GM23338 (cell line): ENCODE measurements around the gene DHX32.
"Not testable (repeated sequence)": the region's sequence is repeated elsewhere in the genome, so short reads cannot be mapped to it uniquely, and the experiment has no call there.

ENCODE experiments used
- CREB1 ChIP-seq: fragments of 250-450 bp; sonication (Bioruptor Pico); IDR thresholded peaks from 2 replicates; pipeline ENCODE4 v1.5.0; 2020; ENCODE audit warnings: low read depth, mild to moderate bottlenecking, moderate library complexity
- CTCF ChIP-seq, 2 experiments: fragments of 200-600 bp in 1 of 2; sonication (generic) in 1 of 2; conservative IDR thresholded peaks; 2 replicates each; pipeline versions ENCODE4 v1.5.1 to v1.6.1; 2016 to 2017; ENCODE audit warnings: antibody characterized with exemption in 2 of 2, low read depth in 2 of 2, mild to moderate bottlenecking in 2 of 2, moderate library complexity in 1 of 2
- ETS1 ChIP-seq: IDR thresholded peaks from 2 replicates; pipeline ENCODE4 v1.6.1; 2016; ENCODE audit warnings: antibody characterized with exemption
- EZH2 ChIP-seq: fragments of 200-600 bp; sonication (generic); IDR thresholded peaks from one replicate; pipeline ENCODE4 v1.8.0; 2017; ENCODE audit warnings: antibody characterized with exemption, mild to moderate bottlenecking, low read depth; ENCODE audit not compliant: unreplicated experiment
- JUNB ChIP-seq: IDR thresholded peaks from one replicate; pipeline ENCODE4 v1.6.1; 2016; ENCODE audit warnings: antibody characterized with exemption; ENCODE audit not compliant: unreplicated experiment
- NANOG ChIP-seq: IDR thresholded peaks from 2 replicates; pipeline ENCODE4 v1.6.1; 2016; ENCODE audit warnings: antibody characterized with exemption, borderline replicate concordance
- POLR2AphosphoS5 ChIP-seq: IDR thresholded peaks from 2 replicates; pipeline ENCODE4 v1.6.1; 2016; ENCODE audit warnings: antibody characterized with exemption, low read depth
- REST ChIP-seq: IDR thresholded peaks from one replicate; pipeline ENCODE4 v1.6.1; 2018; ENCODE audit warnings: antibody characterized with exemption; ENCODE audit not compliant: unreplicated experiment
- STAT1 ChIP-seq: IDR thresholded peaks from one replicate; pipeline ENCODE4 v1.6.1; 2016; ENCODE audit warnings: antibody characterized with exemption; ENCODE audit not compliant: unreplicated experiment
- ZNF462 ChIP-seq: fragments of 250-450 bp; sonication (Bioruptor Pico); IDR thresholded peaks from 2 replicates; pipeline ENCODE4 v1.5.0; 2020; ENCODE audit warnings: mild to moderate bottlenecking, moderate library complexity

- TF ChIP-seq REST; CTCF (conservative IDR thresholded peaks at IDR 0.05; ENCODE audit: low read depth in 2 of 2); STAT1; EZH2; JUNB; NANOG; ETS1; CREB1 (CRISPR knock-in tag); ZNF462 (CRISPR knock-in tag): not testable (repeated sequence)
- TF ChIP-seq POLR2AphosphoS5 = 0 out of 2 replicates have a peak, but pooled peaks have one; percentile 35
Observed at GRCh38 chr10:125896088-125896934, 15.2 kb upstream of the DHX32 start, which contains the start of gene FANK1.
